Measurements from ENCODE around the gene STOX2. TPM values are rescaled to one million over a fixed set of nuclear protein-coding genes. Genes with fewer than 3 reads are reported as not detected.

STOX2 gene
- total RNA-seq, 2 donors from 2014 or later = not detected

- Mint-ChIP-seq H3K27ac (no peak overlapping the region), H3K4me1 (ENCODE audit: low read depth in 2 of 2) (peaks cover 3 to 6% of the 10 kb centered on the region in 2 donors), H3K9me3 (no peaks in the 10 kb centered on the region), H3K27me3 (peaks cover 0 to 6% of the 10 kb centered on the region in 2 donors), H3K36me3 (no peaks in the 10 kb centered on the region), H3K4me3 (no peak overlapping the region)
- ATAC-seq (no peak), DNase-seq (ENCODE audit: low spot score) (no peak)
These were observed 29.8 kb upstream of the STOX2 start for GRCh38 chr4:183875251-183875825.

- no peak for DNase-seq (ENCODE audit: low spot score)
- Mint-ChIP-seq H3K27ac (no peak overlapping the region), H3K4me1 (ENCODE audit: low read depth in 2 of 2) (peaks cover 3 to 6% of the 10 kb centered on the region in 2 donors), H3K9me3 (no peaks in the 10 kb centered on the region), H3K4me3 (no peak overlapping the region), H3K27me3 (peaks cover 0 to 6% of the 10 kb centered on the region in 2 donors), H3K36me3 (no peaks in the 10 kb centered on the region)
- ATAC-seq = peak; percentile 20 to 21
These were observed 28.7 kb upstream of the STOX2 start for GRCh38 chr4:183876268-183876934.

DNA sequence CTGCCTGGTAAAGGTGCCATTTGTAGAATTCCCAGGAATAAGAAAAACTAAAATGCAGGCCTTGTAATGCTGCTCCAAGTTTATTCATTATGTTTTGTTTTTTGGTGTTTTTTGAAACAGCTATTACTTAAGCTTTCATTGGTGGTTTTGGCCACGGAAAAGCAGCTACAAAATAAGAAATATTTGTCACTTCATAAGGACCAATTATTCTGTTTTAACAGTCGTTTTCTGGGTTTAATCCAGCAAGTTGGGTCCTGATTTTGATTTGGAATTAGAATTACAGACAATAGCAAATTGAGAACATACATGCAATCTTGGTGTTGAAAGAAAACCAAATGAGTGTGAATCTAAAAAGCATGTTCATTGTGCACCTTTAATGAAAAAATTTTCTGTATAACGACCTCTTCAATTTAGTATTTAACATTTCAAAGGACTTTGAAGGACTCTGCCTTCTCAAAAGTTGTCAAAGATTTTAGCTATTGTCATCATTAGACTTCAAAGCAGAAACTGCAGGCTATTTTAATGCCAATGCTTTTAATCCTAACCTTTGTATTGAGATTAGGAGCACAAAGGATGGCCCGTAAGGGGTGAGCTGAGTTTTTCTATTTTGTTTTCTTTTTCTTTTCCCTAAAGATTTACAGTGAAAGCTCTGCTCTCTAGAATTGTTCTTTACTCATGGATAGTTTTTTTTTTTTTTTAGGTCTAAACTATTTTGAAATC lies 26.7 kb upstream of the STOX2 start:
- ATAC-seq (no peak), DNase-seq (ENCODE audit: low spot score) (no peak)
- Mint-ChIP-seq H3K27ac (no peak overlapping the region), H3K9me3 (no peaks in the 10 kb centered on the region), H3K27me3 (peaks cover 3 to 7% of the 10 kb centered on the region in 2 donors), H3K4me3 (no peak overlapping the region), H3K36me3 (no peaks in the 10 kb centered on the region), H3K4me1 (ENCODE audit: low read depth in 2 of 2) (peaks cover 3 to 6% of the 10 kb centered on the region in 2 donors)

- H3K4me3 Mint-ChIP-seq = no peak overlapping the region
- no peaks in the 10 kb centered on the region for H3K4me1 Mint-ChIP-seq (ENCODE audit: low read depth in 2 of 2)
- no peak overlapping the region for H3K27ac Mint-ChIP-seq
- H3K36me3 Mint-ChIP-seq = no peaks in the 10 kb centered on the region
- DNase-seq (ENCODE audit: low spot score) = no peak
- no peaks in the 10 kb centered on the region for H3K9me3 Mint-ChIP-seq
- no peak for ATAC-seq
- H3K27me3 Mint-ChIP-seq = peaks cover 4 to 15% of the 10 kb centered on the region in 2 donors
These were observed 19.8 kb upstream of the STOX2 start for GRCh38 chr4:183885205-183885720.

- Mint-ChIP-seq H3K27me3 (peaks cover 4 to 18% of the 10 kb centered on the region in 2 donors), H3K9me3 (no peaks in the 10 kb centered on the region), H3K27ac (no peak overlapping the region), H3K4me1 (ENCODE audit: low read depth in 2 of 2) (no peaks in the 10 kb centered on the region), H3K36me3 (no peaks in the 10 kb centered on the region), H3K4me3 (no peak overlapping the region)
- DNase-seq (ENCODE audit: low spot score) = no peak
- ATAC-seq = no peak
These were observed 17.8 kb upstream of the STOX2 start for GRCh38 chr4:183887351-183887750.

- H3K27ac Mint-ChIP-seq = no peak overlapping the region
- peaks cover 4 to 14% of the 10 kb centered on the region in 2 donors for H3K27me3 Mint-ChIP-seq
- H3K4me3 Mint-ChIP-seq = no peak overlapping the region
- H3K4me1 Mint-ChIP-seq (ENCODE audit: low read depth in 2 of 2) = no peaks in the 10 kb centered on the region
- no peak for ATAC-seq
- DNase-seq (ENCODE audit: low spot score) = no peak
- H3K36me3 Mint-ChIP-seq = no peaks in the 10 kb centered on the region
- H3K9me3 Mint-ChIP-seq = no peaks in the 10 kb centered on the region
These were observed 16.5 kb upstream of the STOX2 start for GRCh38 chr4:183888564-183888963.

DNA sequence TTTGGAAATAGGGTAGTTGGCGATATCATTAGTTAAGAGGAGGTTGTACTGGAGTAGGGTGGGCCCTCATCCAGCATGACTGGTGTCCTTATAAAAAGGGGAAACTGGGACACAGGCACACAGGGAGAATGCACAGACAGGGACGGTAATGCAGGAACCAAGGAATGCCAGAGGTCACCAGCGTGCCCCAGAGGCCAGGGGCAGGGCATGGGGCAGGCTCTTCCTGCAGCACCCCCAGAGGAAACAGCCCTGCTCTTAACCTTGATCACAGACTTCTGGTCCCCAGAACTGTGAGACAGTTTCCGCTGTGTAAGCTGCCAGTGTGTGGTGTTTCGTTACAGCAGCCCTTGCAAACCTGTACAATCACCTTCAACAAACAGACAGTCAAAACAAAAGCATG lies 15.9 kb upstream of the STOX2 start:
- no peak for ATAC-seq
- H3K4me3 Mint-ChIP-seq = no peak overlapping the region
- no peaks in the 10 kb centered on the region for H3K9me3 Mint-ChIP-seq
- no peak for DNase-seq (ENCODE audit: low spot score)
- H3K36me3 Mint-ChIP-seq = no peaks in the 10 kb centered on the region
- no peak overlapping the region for H3K27ac Mint-ChIP-seq
- H3K4me1 Mint-ChIP-seq (ENCODE audit: low read depth in 2 of 2) = no peaks in the 10 kb centered on the region
- H3K27me3 Mint-ChIP-seq = peaks cover 4 to 14% of the 10 kb centered on the region in 2 donors

- Mint-ChIP-seq H3K9me3 (no peaks in the 10 kb centered on the region), H3K27ac (no peak overlapping the region), H3K36me3 (no peaks in the 10 kb centered on the region), H3K4me3 (no peak overlapping the region), H3K4me1 (ENCODE audit: low read depth in 2 of 2) (no peaks in the 10 kb centered on the region), H3K27me3 (peaks cover 9 to 21% of the 10 kb centered on the region in 2 donors)
- no peak for ATAC-seq
- DNase-seq (ENCODE audit: low spot score) = no peak
These were observed 7.9 kb upstream of the STOX2 start for GRCh38 chr4:183897193-183897592.

DNA sequence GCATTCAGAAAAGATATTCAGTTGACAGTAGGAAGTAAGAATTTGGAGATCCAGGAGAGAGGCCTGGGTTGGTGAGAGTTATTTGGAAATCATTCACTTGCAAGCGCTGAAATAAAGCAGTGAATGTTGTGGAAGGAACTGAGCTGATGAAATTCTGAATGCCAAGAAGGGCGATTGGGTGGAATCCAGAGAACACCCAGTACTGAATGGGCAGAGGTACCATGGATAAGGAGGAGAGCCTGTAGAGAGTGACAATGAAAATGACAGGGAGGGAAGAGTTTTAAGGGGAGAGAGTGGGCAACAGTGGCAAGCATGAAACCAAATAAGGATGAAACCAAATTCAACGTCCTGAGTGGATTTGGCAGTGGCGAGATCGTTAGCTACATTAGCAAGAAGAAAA lies 6.7 kb upstream of the STOX2 start:
- H3K9me3 Mint-ChIP-seq = no peaks in the 10 kb centered on the region
- DNase-seq (ENCODE audit: low spot score) = no peak
- peaks cover 17 to 32% of the 10 kb centered on the region in 2 donors for H3K27me3 Mint-ChIP-seq
- H3K4me1 Mint-ChIP-seq (ENCODE audit: low read depth in 2 of 2) = no peaks in the 10 kb centered on the region
- H3K36me3 Mint-ChIP-seq = no peaks in the 10 kb centered on the region
- H3K27ac Mint-ChIP-seq = no peak overlapping the region
- ATAC-seq = no peak
- no peak overlapping the region for H3K4me3 Mint-ChIP-seq

- Mint-ChIP-seq H3K4me3 (no peak overlapping the region), H3K27ac (no peak overlapping the region), H3K9me3 (no peaks in the 10 kb centered on the region), H3K4me1 (ENCODE audit: low read depth in 2 of 2) (no peaks in the 10 kb centered on the region), H3K27me3 (peaks cover 38 to 60% of the 10 kb centered on the region in 2 donors), H3K36me3 (no peaks in the 10 kb centered on the region)
- DNase-seq (ENCODE audit: low spot score) (no peak), ATAC-seq (no peak)
These were observed 1.9 kb upstream of the STOX2 start for GRCh38 chr4:183903021-183903760.

- ATAC-seq = peak; percentile 13 to 20
- Mint-ChIP-seq H3K4me1 (ENCODE audit: low read depth in 2 of 2) (no peaks in the 10 kb centered on the region), H3K27me3 (peaks cover 43 to 74% of the 10 kb centered on the region in 2 donors), H3K9me3 (no peaks in the 10 kb centered on the region), H3K4me3 (no peak overlapping the region), H3K36me3 (no peaks in the 10 kb centered on the region), H3K27ac (no peak overlapping the region)
- no peak for DNase-seq (ENCODE audit: low spot score)
These were observed 734 bp downstream of the STOX2 start for GRCh38 chr4:183905593-183906488.

GRCh38 chr4:183906489-183906738 lies 1.3 kb downstream of the STOX2 start:
- peaks cover 41 to 68% of the 10 kb centered on the region in 2 donors for H3K27me3 Mint-ChIP-seq
- no peak overlapping the region for H3K4me3 Mint-ChIP-seq
- ATAC-seq = peak in 1 of 2 donors; percentile 25
- H3K36me3 Mint-ChIP-seq = no peaks in the 10 kb centered on the region
- DNase-seq (ENCODE audit: low spot score) = no peak
- no peaks in the 10 kb centered on the region for H3K4me1 Mint-ChIP-seq (ENCODE audit: low read depth in 2 of 2)
- H3K27ac Mint-ChIP-seq = no peak overlapping the region
- no peaks in the 10 kb centered on the region for H3K9me3 Mint-ChIP-seq
